ENCODE measurements around the gene SHISA5.

DNA sequence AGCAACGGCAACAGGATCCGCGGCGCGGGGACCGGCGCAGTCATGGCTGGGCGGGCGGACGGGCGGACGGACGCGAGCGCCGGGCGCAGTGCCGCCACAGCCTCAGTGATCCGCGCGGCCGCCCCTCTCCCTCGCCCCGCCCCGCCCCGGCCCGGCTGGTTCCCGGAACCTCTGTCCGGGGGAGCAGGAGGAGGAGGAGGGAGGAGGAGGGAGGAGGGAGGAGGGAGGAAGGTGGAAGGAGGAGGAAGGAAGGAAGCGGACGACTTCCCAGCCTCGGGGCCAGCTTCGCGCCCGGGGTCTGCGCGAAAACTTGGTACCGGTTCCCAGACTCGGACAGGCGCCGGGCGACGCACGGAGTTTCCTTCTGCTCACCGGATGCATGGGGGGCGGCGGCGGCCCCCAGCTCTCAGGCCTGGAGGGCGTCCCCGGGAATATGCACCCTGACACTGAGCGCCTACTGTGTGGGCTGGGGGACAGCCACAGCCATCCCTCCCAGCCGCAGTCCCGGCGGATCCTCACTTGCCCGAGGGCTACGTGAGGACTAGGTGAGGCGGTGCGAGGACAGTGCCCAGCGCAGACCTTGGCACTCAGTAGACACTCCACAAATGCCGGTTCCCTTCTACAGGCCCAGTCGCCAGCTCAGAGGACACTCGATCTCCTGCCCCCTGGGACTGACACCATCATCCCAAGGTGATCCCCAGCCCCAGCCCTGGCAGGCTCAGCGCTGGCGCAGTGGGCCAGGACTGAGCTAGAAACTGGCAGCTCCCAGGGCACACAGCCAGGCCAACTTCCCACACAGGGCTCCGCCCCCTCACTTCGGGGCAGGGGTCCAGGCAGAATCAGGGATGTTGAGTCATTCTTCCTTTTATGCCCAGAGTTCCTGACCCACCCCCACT lies at the start of gene SHISA5:
- TF ChIP-seq POLR2AphosphoS5 (IDR thresholded peaks at IDR 0.05; ENCODE audit: borderline replicate concordance, low read depth, low read length) (no peak), EZH2 (IDR thresholded peaks at IDR 0.05) (no peak), FOXP2 (optimal IDR thresholded peaks at IDR 0.05; ENCODE audit: control extremely low read depth, extremely low read length, insufficient read depth) (no peak)

Measured in SK-N-MC (cell line).